SH-SY5Y (cell line): Measurements from ENCODE around the gene CTNNA3.

ENCODE experiments used
- GATA2 ChIP-seq: IDR thresholded peaks from 2 replicates; pipeline ENCODE4 v1.6.1; 2011; ENCODE audit warnings: mild to moderate bottlenecking, low read depth, low read length
- GATA3 ChIP-seq: IDR thresholded peaks from 2 replicates; pipeline ENCODE4 v1.6.1; 2011; ENCODE audit warnings: low read depth, mild to moderate bottlenecking, low read length, moderate library complexity

GRCh38 chr10:66752714-66753113 lies 943.3 kb downstream of the CTNNA3 start:
- TF ChIP-seq GATA2 (no peak), GATA3 (no peak)
